Prostate gland (tissue), 2 donors: ENCODE measurements around the gene ENHO.

Experiments
- CTCF ChIP-seq, 4 experiments: fragments of 200-600 bp in 2 of 4; fragments of 450-650 bp in 2 of 4; sonication (generic) in 2 of 4; IDR thresholded peaks; 1 replicate in 3 of 4; 2 replicates in 1 of 4; pipeline ENCODE4 v1.5.1; 2016 to 2019; ENCODE audit warnings: antibody characterized with exemption in 4 of 4, mild to moderate bottlenecking in 2 of 4, moderate library complexity in 2 of 4
- POLR2AphosphoS5 ChIP-seq: sonication (generic); formaldehyde crosslinking; IDR thresholded peaks from one replicate; pipeline ENCODE4 v1.6.1; 2017; ENCODE audit warnings: antibody characterized with exemption

GRCh38 chr9:34518110-34518616 is 4.6 kb downstream of the ENHO start:
- TF ChIP-seq CTCF (IDR thresholded peaks at IDR 0.05): no peak
- TF ChIP-seq POLR2AphosphoS5: no peak
